Loucy (cell line): Measurements from ENCODE around the gene CERK.

Experiments used
- EZH2phosphoT487 ChIP-seq: fragments of 200-600 bp; IDR thresholded peaks from 2 replicates; pipeline ENCODE4 v1.6.1; 2018; ENCODE audit warnings: antibody characterized with exemption, mild to moderate bottlenecking, moderate library complexity, borderline replicate concordance
- TF ChIP-seq, protein P1 (sequence below): fragments of 200-600 bp; sonication (generic); conservative IDR thresholded peaks from 2 replicates; pipeline ENCODE4 v1.5.1; 2014; ENCODE audit warnings: mild to moderate bottlenecking, antibody characterized with exemption, low read length

DNA sequence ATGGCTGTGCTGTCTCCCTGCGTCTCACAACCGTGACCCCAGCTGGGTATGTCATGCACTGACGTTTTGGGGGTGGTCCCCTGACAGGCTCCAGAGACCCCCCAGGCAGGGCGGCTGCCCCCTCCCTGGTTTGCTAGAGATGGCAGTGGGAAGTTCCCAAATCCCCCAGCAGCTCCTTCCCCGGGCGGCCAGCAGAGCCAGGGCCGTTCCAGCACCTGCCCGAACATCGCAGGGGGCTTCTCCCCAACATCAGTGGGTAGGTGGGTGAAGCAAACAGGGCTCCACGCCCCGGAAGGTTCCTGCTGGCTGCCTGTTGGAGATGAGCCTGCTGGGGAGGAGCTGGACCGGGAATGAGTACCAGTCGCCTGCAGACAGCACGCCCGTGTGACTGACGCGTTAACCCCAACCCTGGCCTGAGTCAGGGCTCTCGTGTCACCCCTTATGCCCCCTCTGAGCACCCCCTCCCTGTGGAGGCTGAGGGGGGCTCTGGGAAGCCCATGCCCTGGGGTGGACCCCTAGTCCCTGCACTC is 72.2 kb downstream of the CERK start:
- TF ChIP-seq, protein P1, sequence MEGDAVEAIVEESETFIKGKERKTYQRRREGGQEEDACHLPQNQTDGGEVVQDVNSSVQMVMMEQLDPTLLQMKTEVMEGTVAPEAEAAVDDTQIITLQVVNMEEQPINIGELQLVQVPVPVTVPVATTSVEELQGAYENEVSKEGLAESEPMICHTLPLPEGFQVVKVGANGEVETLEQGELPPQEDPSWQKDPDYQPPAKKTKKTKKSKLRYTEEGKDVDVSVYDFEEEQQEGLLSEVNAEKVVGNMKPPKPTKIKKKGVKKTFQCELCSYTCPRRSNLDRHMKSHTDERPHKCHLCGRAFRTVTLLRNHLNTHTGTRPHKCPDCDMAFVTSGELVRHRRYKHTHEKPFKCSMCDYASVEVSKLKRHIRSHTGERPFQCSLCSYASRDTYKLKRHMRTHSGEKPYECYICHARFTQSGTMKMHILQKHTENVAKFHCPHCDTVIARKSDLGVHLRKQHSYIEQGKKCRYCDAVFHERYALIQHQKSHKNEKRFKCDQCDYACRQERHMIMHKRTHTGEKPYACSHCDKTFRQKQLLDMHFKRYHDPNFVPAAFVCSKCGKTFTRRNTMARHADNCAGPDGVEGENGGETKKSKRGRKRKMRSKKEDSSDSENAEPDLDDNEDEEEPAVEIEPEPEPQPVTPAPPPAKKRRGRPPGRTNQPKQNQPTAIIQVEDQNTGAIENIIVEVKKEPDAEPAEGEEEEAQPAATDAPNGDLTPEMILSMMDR, result no peak
- TF ChIP-seq EZH2phosphoT487, result no peak
